ENCODE data around the gene PRKCE. TPM values are rescaled to one million over a fixed set of nuclear protein-coding genes. Genes with fewer than 3 reads are reported as not detected.

The PRKCE gene
- total RNA-seq, 2 experiments from 2014 or later = 13.1 to 15.4 TPM

GRCh38 chr2:45643095-45643494 lies 8.4 kb upstream of the PRKCE start:
- peaks cover 17% of the 10 kb centered on the region for H3K4me1 Mint-ChIP-seq
- H3K27ac Mint-ChIP-seq = no peak overlapping the region
- H3K27me3 Mint-ChIP-seq = peaks cover 37% of the 10 kb centered on the region
- ChIA-PET POLR2A (no interaction called here), CTCF (interaction anchor here (0.6 to 1.5 kb wide), 7 partner anchors 16 to 298 kb away, joined by 3 to 6 read pairs (median 4); no protein-coding TSS in a partner anchor)
- no peaks in the 10 kb centered on the region for H3K9me3 Mint-ChIP-seq
- no peak for DNase-seq
- H3K4me3 Mint-ChIP-seq = peak overlapping the region; percentile 55
- no peaks in the 10 kb centered on the region for H3K36me3 Mint-ChIP-seq (ENCODE audit: low read depth)

DNA sequence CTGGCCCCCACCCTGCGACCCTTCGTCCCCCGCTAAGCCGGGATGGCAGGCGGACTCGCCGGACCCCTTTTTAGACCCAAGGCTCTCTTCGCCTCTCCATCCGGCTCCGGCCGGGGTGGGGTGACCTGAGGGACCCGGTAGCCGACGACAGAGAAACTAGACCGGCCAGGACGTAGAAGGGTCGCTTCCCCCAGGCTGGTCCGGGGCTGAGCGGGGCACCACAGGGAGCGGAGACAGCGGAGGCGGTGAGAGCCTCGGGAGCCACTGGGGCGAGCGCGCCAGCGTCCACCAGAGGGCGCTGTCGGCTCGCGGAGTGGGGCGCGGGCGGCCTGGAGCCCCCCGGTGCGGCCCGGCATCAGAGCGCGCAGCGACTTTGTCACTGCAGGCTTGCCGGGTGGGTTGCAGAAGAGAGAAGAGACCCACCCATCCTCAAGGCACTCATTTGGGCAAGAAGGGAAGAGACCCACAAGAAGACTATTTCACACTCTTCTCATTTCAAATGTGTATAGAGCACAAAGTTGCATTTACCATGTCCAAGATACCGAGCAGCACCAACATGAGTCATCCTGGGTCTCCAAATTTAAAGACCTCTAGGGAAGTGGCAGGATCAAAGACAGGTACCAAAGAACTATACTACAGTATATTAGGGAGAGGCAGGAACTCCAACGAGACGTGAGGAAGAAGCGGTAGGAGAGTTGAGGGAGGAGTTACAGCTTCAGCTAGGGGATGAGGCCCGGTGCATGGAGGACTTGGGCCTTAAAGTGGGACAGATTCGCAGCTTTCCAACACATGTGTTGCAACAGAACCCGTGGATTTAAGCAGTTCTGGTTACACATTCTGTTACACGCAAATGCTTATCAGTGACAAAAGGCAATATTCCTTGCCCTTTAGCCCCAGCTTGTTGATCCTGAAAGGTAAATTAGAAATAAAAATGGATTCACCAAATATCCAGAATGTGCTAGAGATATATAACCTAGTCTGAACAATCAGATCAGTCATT lies 7.6 kb upstream of the PRKCE start:
- Mint-ChIP-seq H3K4me1 (peaks cover 18% of the 10 kb centered on the region), H3K27ac (no peak overlapping the region), H3K9me3 (no peaks in the 10 kb centered on the region), H3K27me3 (peaks cover 33% of the 10 kb centered on the region), H3K4me3 (peak overlapping the region; percentile 55), H3K36me3 (ENCODE audit: low read depth) (no peaks in the 10 kb centered on the region)
- POLR2A ChIA-PET = no interaction called here
- peak; percentile 65 for DNase-seq
- CTCF ChIA-PET = interaction anchor here (0.7 to 1.5 kb wide), 7 partner anchors 9 to 292 kb away, joined by 3 to 6 read pairs (median 4); no protein-coding TSS in a partner anchor

GRCh38 chr2:45646289-45646688 lies 5.2 kb upstream of the PRKCE start:
- Mint-ChIP-seq H3K9me3 (no peaks in the 10 kb centered on the region), H3K4me3 (no peak overlapping the region), H3K27me3 (peaks cover 23% of the 10 kb centered on the region), H3K36me3 (ENCODE audit: low read depth) (peaks cover 2% of the 10 kb centered on the region), H3K4me1 (peaks cover 26% of the 10 kb centered on the region), H3K27ac (no peak overlapping the region)
- POLR2A ChIA-PET = no interaction called here
- CTCF ChIA-PET = interaction anchor here (0.6 to 1.7 kb wide), 3 partner anchors 10 to 133 kb away, joined by 3 to 5 read pairs (median 3); no protein-coding TSS in a partner anchor
- no peak for DNase-seq

GRCh38 chr2:45647356-45647755 lies 4.1 kb upstream of the PRKCE start:
- no peak overlapping the region for H3K4me3 Mint-ChIP-seq
- ChIA-PET CTCF (interaction anchor here (1.0 to 1.7 kb wide), 3 partner anchors 9 to 95 kb away, joined by 3 to 5 read pairs (median 3); no protein-coding TSS in a partner anchor), POLR2A (no interaction called here)
- no peak for DNase-seq
- H3K36me3 Mint-ChIP-seq (ENCODE audit: low read depth) = peaks cover 4% of the 10 kb centered on the region
- peaks cover 31% of the 10 kb centered on the region for H3K4me1 Mint-ChIP-seq
- H3K27ac Mint-ChIP-seq = no peak overlapping the region
- H3K9me3 Mint-ChIP-seq = no peaks in the 10 kb centered on the region
- peaks cover 18% of the 10 kb centered on the region for H3K27me3 Mint-ChIP-seq

GRCh38 chr2:45647986-45648520 lies 3.4 kb upstream of the PRKCE start:
- peaks cover 36% of the 10 kb centered on the region for H3K4me1 Mint-ChIP-seq
- H3K9me3 Mint-ChIP-seq = no peaks in the 10 kb centered on the region
- CTCF ChIA-PET = no interaction called here
- no peak overlapping the region for H3K27ac Mint-ChIP-seq
- peaks cover 4% of the 10 kb centered on the region for H3K36me3 Mint-ChIP-seq (ENCODE audit: low read depth)
- H3K27me3 Mint-ChIP-seq = peaks cover 19% of the 10 kb centered on the region
- POLR2A ChIA-PET = no interaction called here
- no peak overlapping the region for H3K4me3 Mint-ChIP-seq
- DNase-seq = no peak

DNA sequence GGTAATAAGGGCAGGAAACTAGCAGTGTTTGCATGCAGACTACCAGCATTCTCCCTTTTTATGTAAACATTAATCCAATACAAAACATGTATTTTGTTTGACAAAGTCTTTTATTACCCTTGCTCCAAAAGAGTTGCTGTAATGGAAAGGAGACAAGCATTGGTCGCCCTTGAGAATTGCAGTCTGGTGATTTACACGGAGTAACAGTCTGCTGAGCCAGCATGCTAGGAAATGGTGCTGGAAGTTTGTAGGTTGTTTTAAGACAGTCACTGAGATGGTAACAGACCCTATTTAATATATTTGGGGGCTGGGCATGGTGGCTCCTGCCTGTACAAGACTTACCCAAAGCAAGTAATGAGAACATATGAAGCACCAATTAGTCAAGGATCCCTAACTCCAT lies 2.8 kb upstream of the PRKCE start:
- H3K9me3 Mint-ChIP-seq = no peaks in the 10 kb centered on the region
- peaks cover 17% of the 10 kb centered on the region for H3K27me3 Mint-ChIP-seq
- no peak overlapping the region for H3K27ac Mint-ChIP-seq
- peaks cover 36% of the 10 kb centered on the region for H3K4me1 Mint-ChIP-seq
- no peak for DNase-seq
- POLR2A ChIA-PET = no interaction called here
- CTCF ChIA-PET = interaction anchor here (1.3 kb wide), 1 partner anchor 10 kb away, joined by 4 read pairs; no protein-coding TSS in a partner anchor
- peaks cover 4% of the 10 kb centered on the region for H3K36me3 Mint-ChIP-seq (ENCODE audit: low read depth)
- no peak overlapping the region for H3K4me3 Mint-ChIP-seq

GRCh38 chr2:45649462-45649857 lies 2.0 kb upstream of the PRKCE start:
- peaks cover 14% of the 10 kb centered on the region for H3K27me3 Mint-ChIP-seq
- no peaks in the 10 kb centered on the region for H3K9me3 Mint-ChIP-seq
- peak overlapping the region; percentile 93 for H3K27ac Mint-ChIP-seq
- no peak for DNase-seq
- peaks cover 8% of the 10 kb centered on the region for H3K36me3 Mint-ChIP-seq (ENCODE audit: low read depth)
- H3K4me1 Mint-ChIP-seq = peaks cover 37% of the 10 kb centered on the region
- ChIA-PET CTCF (interaction anchor here (0.8 to 1.4 kb wide), 5 partner anchors 11 to 286 kb away, joined by 3 to 5 read pairs (median 3); no protein-coding TSS in a partner anchor), POLR2A (interaction anchor here (0.7 kb wide), 1 partner anchor 287 kb away, joined by 3 read pairs; no protein-coding TSS in a partner anchor)
- H3K4me3 Mint-ChIP-seq = peak overlapping the region; percentile 89

- CTCF ChIA-PET = interaction anchor here (0.8 to 1.4 kb wide), 5 partner anchors 12 to 285 kb away, joined by 3 to 5 read pairs (median 3); no protein-coding TSS in a partner anchor
- Mint-ChIP-seq H3K4me3 (peak overlapping the region; percentile 89), H3K4me1 (peaks cover 37% of the 10 kb centered on the region), H3K9me3 (no peaks in the 10 kb centered on the region), H3K27me3 (peaks cover 14% of the 10 kb centered on the region), H3K36me3 (ENCODE audit: low read depth) (peaks cover 8% of the 10 kb centered on the region), H3K27ac (peak overlapping the region; percentile 93)
- POLR2A ChIA-PET = interaction anchor here (0.6 to 0.7 kb wide), 2 partner anchors 286 to 287 kb away, joined by 3 read pairs; no protein-coding TSS in a partner anchor
- peak; percentile 61 for DNase-seq
These were observed 1.3 kb upstream of the PRKCE start for GRCh38 chr2:45649858-45650811.

DNA sequence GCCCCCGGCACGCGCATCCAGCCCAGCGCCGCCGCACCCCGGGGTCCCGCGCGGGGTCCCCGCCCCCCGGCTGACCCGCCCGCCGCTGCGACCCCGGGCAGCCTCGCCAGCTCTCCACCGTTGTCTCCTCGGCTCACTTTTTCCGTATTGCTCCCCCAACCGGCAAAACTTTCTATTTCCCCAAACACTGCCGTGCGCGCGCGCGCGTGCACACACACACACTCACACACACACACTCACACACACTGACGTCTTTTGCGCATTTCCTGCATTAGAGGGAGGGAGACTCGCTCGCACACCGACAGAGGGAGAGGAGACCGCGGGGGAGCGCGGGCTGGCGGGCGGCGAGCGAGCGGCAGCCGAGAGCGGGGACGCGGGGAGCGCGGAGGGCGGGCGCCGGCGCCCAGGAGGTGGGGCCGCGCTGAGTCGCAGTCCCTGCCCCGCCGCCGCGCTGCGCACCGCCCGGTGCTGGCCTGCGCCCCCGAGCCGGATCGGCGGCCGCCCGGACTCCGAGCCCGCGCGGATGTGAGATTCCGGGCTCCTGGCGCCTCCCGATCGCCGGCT lies 542 bp upstream of the PRKCE start:
- peak overlapping the region; percentile 97 for H3K27ac Mint-ChIP-seq
- H3K36me3 Mint-ChIP-seq (ENCODE audit: low read depth) = peaks cover 8% of the 10 kb centered on the region
- peaks cover 11% of the 10 kb centered on the region for H3K27me3 Mint-ChIP-seq
- no peaks in the 10 kb centered on the region for H3K9me3 Mint-ChIP-seq
- H3K4me1 Mint-ChIP-seq = peaks cover 37% of the 10 kb centered on the region
- ChIA-PET POLR2A (no interaction called here), CTCF (interaction anchor here (0.5 kb wide), 1 partner anchor 762 kb away, joined by 3 read pairs; no protein-coding TSS in a partner anchor)
- peak; percentile 95 for DNase-seq
- H3K4me3 Mint-ChIP-seq = peak overlapping the region; percentile 89

- peak overlapping the region; percentile 85 for H3K27ac Mint-ChIP-seq
- peaks cover 37% of the 10 kb centered on the region for H3K4me1 Mint-ChIP-seq
- H3K36me3 Mint-ChIP-seq (ENCODE audit: low read depth) = peaks cover 8% of the 10 kb centered on the region
- ChIA-PET POLR2A (interaction anchor here (0.6 kb wide), 1 partner anchor 218 kb away, joined by 3 read pairs; no protein-coding TSS in a partner anchor), CTCF (interaction anchor here (0.6 to 1.8 kb wide), 3 partner anchors 8 to 118 kb away, joined by 3 to 4 read pairs (median 4); no protein-coding TSS in a partner anchor)
- DNase-seq = peak; percentile 20
- H3K9me3 Mint-ChIP-seq = no peaks in the 10 kb centered on the region
- peak overlapping the region; percentile 77 for H3K4me3 Mint-ChIP-seq
- peaks cover 11% of the 10 kb centered on the region for H3K27me3 Mint-ChIP-seq
These were observed 886 bp downstream of the PRKCE start for GRCh38 chr2:45652090-45653031.

All from activated CD4-positive, alpha-beta T cell treated with anti-CD3 and anti-CD28 coated beads, Interleukin-2, amount 10 ng/mL, durations not matched to agents 7 days and 5 days (primary cell).